Measurements from ENCODE around the gene CORO2A. TPM values are rescaled to one million over a fixed set of nuclear protein-coding genes. Genes with fewer than 3 reads are reported as not detected.

Gene CORO2A
- total RNA-seq, 1 experiment from 2014 or later, result 15.8 TPM

DNA sequence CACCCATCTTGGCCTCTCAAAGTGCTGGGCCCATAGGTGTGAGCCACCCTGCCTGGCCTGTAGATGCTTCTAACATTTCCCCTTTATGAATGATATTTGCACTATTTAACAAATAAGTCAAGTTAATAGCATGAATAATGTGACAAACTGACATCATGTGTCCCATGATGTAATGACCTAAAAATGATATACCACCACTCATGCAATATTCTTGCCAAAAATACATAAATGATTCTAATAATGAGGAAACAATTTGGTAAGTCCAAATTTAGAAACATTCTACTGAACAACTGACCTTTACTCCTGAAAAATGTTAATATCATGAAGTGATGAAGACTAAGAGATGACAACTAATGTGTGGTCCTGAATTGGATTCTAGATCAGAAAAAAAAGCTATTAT, 39.9 kb downstream of the CORO2A start:
- Histone ChIP-seq H3K9me3 (ENCODE audit: control insufficient read depth, low read depth, low read length) (no peaks in the 10 kb centered on the region), H3K9ac (ENCODE audit: extremely low read depth, insufficient read length, low read length) (no peak overlapping the region), H3K27ac (ENCODE audit: insufficient read length, low read depth, low read length) (no peak overlapping the region), H4K5ac (ENCODE audit: insufficient read length, low read depth, low read length) (no peak overlapping the region), H3K23me2 (ENCODE audit: insufficient read length, low read depth, low read length, poor library complexity, severe bottlenecking) (no peaks in the 10 kb centered on the region), H4K8ac (replicated peaks; ENCODE audit: insufficient read length, low read depth, low read length) (no peak overlapping the region), H3K23ac (ENCODE audit: insufficient read length, low read depth, low read length) (no peak overlapping the region), H4K20me1 (ENCODE audit: control insufficient read depth, insufficient read depth, insufficient read length) (no peaks in the 10 kb centered on the region), H2BK15ac (ENCODE audit: low read depth, low read length) (no peak overlapping the region), H3K4me1 (ENCODE audit: insufficient read depth, low read length) (no peaks in the 10 kb centered on the region), H3K14ac (ENCODE audit: insufficient read depth, low read length) (no peak overlapping the region), H2AK5ac (ENCODE audit: insufficient read length, low read length) (no peak overlapping the region), H2BK120ac (ENCODE audit: low read depth, low read length, poor library complexity, severe bottlenecking) (no peak overlapping the region), H2BK20ac (ENCODE audit: low read depth, low read length, poor library complexity, severe bottlenecking) (no peak overlapping the region), H3K18ac (ENCODE audit: insufficient read length, low read depth, low read length) (no peak overlapping the region), H3K79me1 (ENCODE audit: insufficient read depth, low read depth, low read length, poor library complexity, severe bottlenecking) (no peaks in the 10 kb centered on the region), H4K91ac (ENCODE audit: insufficient read length, low read depth, low read length) (no peak overlapping the region), H3K79me2 (ENCODE audit: insufficient read depth, low read length) (no peaks in the 10 kb centered on the region), H3T11ph (ENCODE audit: low read length) (no peak overlapping the region), H3K27me3 (ENCODE audit: insufficient read depth, low read length) (no peaks in the 10 kb centered on the region), H3K4ac (ENCODE audit: low read depth, low read length) (no peak overlapping the region), H3K56ac (ENCODE audit: insufficient read length, low read depth, low read length) (no peak overlapping the region), H3K4me2 (ENCODE audit: insufficient read depth, insufficient read length, low read length) (no peak overlapping the region), H2BK5ac (ENCODE audit: insufficient read length, low read length) (no peak overlapping the region), H2AFZ (ENCODE audit: low read length) (no peak overlapping the region), H2BK12ac (ENCODE audit: insufficient read length, low read depth, low read length) (no peak overlapping the region)
- Mint-ChIP-seq H3K9me3 (no peaks in the 10 kb centered on the region), H3K27me3 (ENCODE audit: low read depth) (no peaks in the 10 kb centered on the region), H3K4me1 (peaks cover 0 to 4% of the 10 kb centered on the region in 2 experiments; a peak in 1 of 4 replicates), H3K36me3 (ENCODE audit: insufficient read depth in 1 of 3, low read depth in 3 of 3) (peaks cover 4 to 19% (median 10%) of the 10 kb centered on the region in 3 experiments; a peak in 4 of 7 replicates), H3K4me3 (no peak overlapping the region), H3K27ac (no peak overlapping the region)
- DNase-seq, result no peak
- TF ChIP-seq CTCF (conservative IDR thresholded peaks at IDR 0.05), result no peak
